H1 (cell line): ENCODE results near the gene AMPD1. TPM values are rescaled to one million over a fixed set of nuclear protein-coding genes. Genes with fewer than 3 reads are reported as not detected.

Experiments
- CTCF ChIA-PET: fragments of 300-600 bp; sonication (Branson Sonifier 250); formaldehyde crosslinking; loops from one replicate; lab custom pipeline; 2021; ENCODE audit not compliant: partially characterized antibody; lab: Charles Lee
- POLR2A ChIA-PET: fragments of 300-600 bp; sonication (Branson Sonifier 250); formaldehyde crosslinking; loops from one replicate; lab custom pipeline; 2021; ENCODE audit warnings: inconsistent platforms; ENCODE audit not compliant: partially characterized antibody; lab: Charles Lee
- DNase-seq, 2 experiments: peaks; one replicate each; pipeline versions ENCODE4 v3.0.0 to v3.0.0-alpha.2; 2010 to 2022; ENCODE audit warnings: low spot score in 2 of 2, low read depth in 1 of 2, mixed read lengths in 1 of 2
- FAIRE-seq: peaks from 2 replicates; lab custom pipeline; 2011; peaks lifted over from hg19 to GRCh38; lab: Jason Lieb, UNC
- H2AFZ ChIP-seq: 2 replicates; pipeline ENCODE4 v1.8.1; 2012; ENCODE audit warnings: low read length, inconsistent platforms
- H2AK5ac ChIP-seq: 2 replicates; pipeline ENCODE4 v1.6.1; 2013; ENCODE audit warnings: low read depth, low read length
- H2BK120ac ChIP-seq: replicated peaks from 2 replicates; pipeline ENCODE3; 2013; ENCODE audit warnings: low read depth, low read length, inconsistent platforms
- H2BK12ac ChIP-seq: 2 replicates; pipeline ENCODE4 v1.6.1; 2013; ENCODE audit warnings: low read depth, low read length
- H2BK15ac ChIP-seq: 2 replicates; pipeline ENCODE4 v1.6.1; 2013; ENCODE audit warnings: low read length
- H2BK20ac ChIP-seq: 2 replicates; pipeline ENCODE4 v1.6.1; 2013; ENCODE audit warnings: low read length
- H2BK5ac ChIP-seq: 2 replicates; pipeline ENCODE4 v1.6.1; 2013; ENCODE audit warnings: low read depth, low read length
- H3K14ac ChIP-seq: 2 replicates; pipeline ENCODE4 v1.6.1; 2013; ENCODE audit warnings: inconsistent platforms; ENCODE audit not compliant: insufficient read length
- H3K18ac ChIP-seq: 2 replicates; pipeline ENCODE4 v1.6.1; 2013; ENCODE audit warnings: low read length; ENCODE audit errors: extremely low read depth
- H3K23ac ChIP-seq: 2 replicates; pipeline ENCODE4 v1.6.1; 2013; ENCODE audit warnings: inconsistent platforms; ENCODE audit not compliant: insufficient read length
- H3K23me2 ChIP-seq: 2 replicates; pipeline ENCODE4 v1.6.1; 2013; ENCODE audit warnings: low read depth, low read length
- H3K27ac ChIP-seq: 2 replicates; pipeline ENCODE4 v1.6.1; 2011; ENCODE audit warnings: low read depth, low read length, inconsistent platforms
- H3K27me3 ChIP-seq, 4 experiments: replicated peaks in 1 of 4; 1 replicate in 1 of 4; 2 replicates in 3 of 4; pipeline versions ENCODE4 v1.6.1 to v1.8.1; 2011 to 2013; ENCODE audit warnings: low read length in 3 of 4, mild to moderate bottlenecking in 3 of 4, inconsistent platforms in 2 of 4, mixed read lengths in 2 of 4, moderate library complexity in 1 of 4; ENCODE audit not compliant: control insufficient read depth in 3 of 4, insufficient read depth in 3 of 4; ENCODE audit errors: extremely low read depth in 1 of 4
- H3K36me3 ChIP-seq, 4 experiments: 2 replicates each; pipeline versions ENCODE4 v1.6.1 to v1.8.1; 2011 to 2013; ENCODE audit warnings: mild to moderate bottlenecking in 4 of 4, low read length in 3 of 4, moderate library complexity in 2 of 4, control low read depth in 1 of 4, inconsistent platforms in 1 of 4; ENCODE audit not compliant: insufficient read depth in 4 of 4, control insufficient read depth in 2 of 4
- H3K4ac ChIP-seq: replicated peaks from 2 replicates; pipeline ENCODE3; 2013; ENCODE audit warnings: low read length, low read depth, mixed read lengths, inconsistent platforms; ENCODE audit not compliant: insufficient read length
- H3K4me1 ChIP-seq, 4 experiments: replicated peaks in 1 of 4; 1 replicate in 1 of 4; 2 replicates in 3 of 4; pipeline versions ENCODE4 v1.6.1 to v1.8.1; 2011 to 2013; ENCODE audit warnings: low read length in 3 of 4, inconsistent platforms in 2 of 4, mixed read lengths in 1 of 4; ENCODE audit not compliant: insufficient read depth in 4 of 4, control insufficient read depth in 3 of 4
- H3K4me2 ChIP-seq, 2 experiments: 2 replicates each; pipeline versions ENCODE4 v1.6.1 to v1.8.1; 2011 to 2013; ENCODE audit warnings: low read depth in 2 of 2, low read length in 2 of 2, control low read depth in 1 of 2, inconsistent platforms in 1 of 2, mild to moderate bottlenecking in 1 of 2; ENCODE audit not compliant: insufficient read depth in 1 of 2
- H3K4me3 ChIP-seq, 4 experiments: fragments of 200-600, 300-600 bp in 1 of 4; sonication (generic), shearing (Covaris generic), sonication (Bioruptor Twin) in 1 of 4; 2 replicates each; pipeline versions ENCODE4 v1.5.1 to v1.8.1; 2011 to 2016; ENCODE audit warnings: low read length in 4 of 4, low read depth in 3 of 4, control low read depth in 2 of 4, inconsistent platforms in 2 of 4, mild to moderate bottlenecking in 2 of 4, mixed read lengths in 1 of 4, moderate library complexity in 1 of 4; ENCODE audit not compliant: insufficient read depth in 2 of 4; ENCODE audit errors: extremely low read depth in 1 of 4
- H3K56ac ChIP-seq: replicated peaks from 2 replicates; pipeline ENCODE3; 2013; ENCODE audit warnings: low read depth, mild to moderate bottlenecking, mixed read lengths, low read length, inconsistent platforms; ENCODE audit not compliant: insufficient read length
- H3K79me1 ChIP-seq: 2 replicates; pipeline ENCODE4 v1.6.1; 2013; ENCODE audit warnings: low read depth, low read length, control low read depth
- H3K79me2 ChIP-seq, 2 experiments: 2 replicates each; pipeline versions ENCODE4 v1.6.1 to v1.8.1; 2012 to 2013; ENCODE audit warnings: low read length in 2 of 2, mild to moderate bottlenecking in 2 of 2, inconsistent platforms in 1 of 2; ENCODE audit not compliant: insufficient read depth in 2 of 2, control insufficient read depth in 1 of 2
- H3K9ac ChIP-seq, 4 experiments: replicated peaks in 1 of 4; 1 replicate in 1 of 4; 2 replicates in 3 of 4; pipeline versions ENCODE4 v1.6.1 to v1.8.1; 2011 to 2013; ENCODE audit warnings: low read depth in 3 of 4, low read length in 3 of 4, control low read depth in 2 of 4, mild to moderate bottlenecking in 2 of 4, moderate library complexity in 2 of 4, inconsistent platforms in 1 of 4; ENCODE audit errors: extremely low read depth in 1 of 4
- H3K9me3 ChIP-seq, 2 experiments: 2 replicates each; pipeline versions ENCODE4 v1.6.1 to v1.8.1; 2012 to 2013; ENCODE audit warnings: mild to moderate bottlenecking in 2 of 2, moderate library complexity in 2 of 2, control low read depth in 1 of 2, inconsistent platforms in 1 of 2, low read depth in 1 of 2, low read length in 1 of 2, mixed read lengths in 1 of 2; ENCODE audit not compliant: insufficient read depth in 2 of 2
- H4K20me1 ChIP-seq, 2 experiments: replicated peaks in 1 of 2; 2 replicates each; pipeline versions ENCODE3 to v1.8.1; 2011 to 2013; ENCODE audit warnings: inconsistent platforms in 2 of 2, low read length in 2 of 2, mild to moderate bottlenecking in 1 of 2; ENCODE audit not compliant: insufficient read depth in 2 of 2, control insufficient read depth in 1 of 2
- H4K5ac ChIP-seq: 2 replicates; pipeline ENCODE4 v1.6.1; 2013; ENCODE audit warnings: low read length, low read depth, mixed read lengths, inconsistent platforms; ENCODE audit not compliant: insufficient read length
- H4K8ac ChIP-seq: 2 replicates; pipeline ENCODE4 v1.8.0; 2013; ENCODE audit warnings: mild to moderate bottlenecking, moderate library complexity, low read length, inconsistent platforms; ENCODE audit not compliant: insufficient read depth; ENCODE audit errors: extremely low read depth
- H4K91ac ChIP-seq: replicated peaks from 2 replicates; pipeline ENCODE3; 2013; ENCODE audit warnings: low read length, mixed read lengths, inconsistent platforms; ENCODE audit not compliant: insufficient read length
- BCL11A ChIP-seq, 2 experiments: IDR thresholded peaks; one replicate each; pipeline ENCODE4 v1.6.1; 2011; ENCODE audit warnings: low read depth in 2 of 2, low read length in 2 of 2, mild to moderate bottlenecking in 2 of 2
- CTCF ChIP-seq, 3 experiments: IDR thresholded peaks; 1 replicate in 2 of 3; 2 replicates in 1 of 3; pipeline versions ENCODE4 v1.5.1 to v1.6.1; 2011; ENCODE audit warnings: low read length in 3 of 3, mild to moderate bottlenecking in 3 of 3, inconsistent platforms in 2 of 3, low read depth in 1 of 3, moderate library complexity in 1 of 3; ENCODE audit not compliant: insufficient read depth in 1 of 3; ENCODE audit errors: control extremely low read depth in 1 of 3
- PHF8 ChIP-seq: fragments of 200-600 bp; sonication (generic); conservative IDR thresholded peaks from 2 replicates; pipeline ENCODE4 v1.7.1; 2012; ENCODE audit warnings: low read depth, mild to moderate bottlenecking, inconsistent platforms, low read length, moderate library complexity
- TBP ChIP-seq: IDR thresholded peaks from 2 replicates; pipeline ENCODE4 v1.6.1; 2011; ENCODE audit warnings: low read depth, low read length, improper control_type of control experiment
- TEAD4 ChIP-seq: IDR thresholded peaks from 2 replicates; pipeline ENCODE4 v1.6.1; 2012; ENCODE audit warnings: low read depth, low read length, inconsistent platforms, mixed read lengths
- polyA plus RNA-seq, 7 experiments: library from polyadenylated mRNA; depleted of rRNA in 3 of 7; stranded (reverse) in 5 of 7; unstranded in 2 of 7; fragments of >200 nt in 5 of 7; fragments of 200-250 nt in 2 of 7; gene quantifications; 1 replicate in 5 of 7; 2 replicates in 1 of 7; 4 replicates in 1 of 7; pipeline versions ENCODE4 v1.2.1 to v1.2.3, GENCODE V29; 2011 to 2013; ENCODE audit warnings: missing spikeins in 2 of 7, mixed read lengths in 2 of 7
- total RNA-seq: library from RNA; stranded (reverse); fragmentation: NEBNext Ultra II Directional; extraction: Animal tissue kit (Norgen Biotek cat#: 25700); gene quantifications from 2 replicates; pipeline ENCODE4 v1.2.1, GENCODE V29; 2021

AMPD1 gene
- total and polyA plus RNA-seq, 2 of the 8 experiments (the other 6 are each of a cell fraction or from before 2014, with no cell fraction given): not detected

- Histone ChIP-seq H3K36me3 (no peaks in the 10 kb centered on the region), H2BK15ac (no peak overlapping the region), H3K18ac (no peak overlapping the region), H2BK120ac (no peak overlapping the region), H2AFZ (no peak overlapping the region), H4K20me1 (no peaks in the 10 kb centered on the region), H3K27me3 (no peaks in the 10 kb centered on the region), H3K9me3 (no peaks in the 10 kb centered on the region), H2BK5ac (no peak overlapping the region), H3K14ac (no peak overlapping the region), H3K23me2 (no peaks in the 10 kb centered on the region), H3K56ac (no peak overlapping the region), H2BK20ac (no peak overlapping the region), H3K23ac (no peak overlapping the region), H2AK5ac (no peak overlapping the region), H4K8ac (no peak overlapping the region), H4K91ac (no peak overlapping the region), H3K79me1 (no peaks in the 10 kb centered on the region), H3K4me2 (no peak overlapping the region), H3K4me1 (no peaks in the 10 kb centered on the region), H3K27ac (no peak overlapping the region), H3K4me3 (no peak overlapping the region), H3K9ac (no peak overlapping the region), H4K5ac (no peak overlapping the region), H3K4ac (no peak overlapping the region), H3K79me2 (no peaks in the 10 kb centered on the region), H2BK12ac (no peak overlapping the region)
- ChIA-PET POLR2A (no interaction called here), CTCF (no interaction called here)
- no peak for DNase-seq
- FAIRE-seq: no peak
- TF ChIP-seq PHF8 (no peak), BCL11A (IDR thresholded peaks at IDR 0.05; ENCODE audit: low read depth in 2 of 2, low read length in 2 of 2) (no peak), CTCF (IDR thresholded peaks at IDR 0.05; ENCODE audit: control extremely low read depth in 1 of 3, insufficient read depth in 1 of 3, low read depth in 1 of 3, low read length in 3 of 3) (no peak), TEAD4 (no peak), TBP (no peak)
These were observed 1.5 kb upstream of the AMPD1 start for GRCh38 chr1:114696810-114697209.
